GM23248 (cell line): ENCODE results near the gene ZSCAN23. TPM values are rescaled to one million over a fixed set of nuclear protein-coding genes. Genes with fewer than 3 reads are reported as not detected.
A peak's percentile ranks its signal among the peaks of the same experiment; 100 is the strongest.

ENCODE experiments used
- DNase-seq: peaks from one replicate; pipeline ENCODE4 v3.0.0-alpha.2; 2015
- H2AFZ ChIP-seq: fragments of 200-600 bp; sonication (generic); 2 replicates; pipeline ENCODE4 v1.6.1; 2016; ENCODE audit warnings: antibody characterized with exemption
- H3F3A ChIP-seq: fragments of 200-600 bp; sonication (generic); 2 replicates; pipeline ENCODE4 v1.6.1; 2016; ENCODE audit warnings: mild to moderate bottlenecking, antibody characterized with exemption, mixed run types; ENCODE audit not compliant: insufficient read depth
- H3K27ac ChIP-seq: fragments of 200-600 bp; sonication (generic); 2 replicates; pipeline ENCODE4 v1.5.1; 2016; ENCODE audit warnings: mild to moderate bottlenecking
- H3K27me3 ChIP-seq: fragments of 200-600 bp; sonication (generic); replicated peaks from 2 replicates; pipeline ENCODE4 v1.6.1; 2016; ENCODE audit warnings: mild to moderate bottlenecking; ENCODE audit not compliant: insufficient read depth
- H3K36me3 ChIP-seq: fragments of 200-600 bp; sonication (generic); 2 replicates; pipeline ENCODE4 v1.6.1; 2016; ENCODE audit warnings: low read depth, mild to moderate bottlenecking
- H3K4me1 ChIP-seq: fragments of 200-600 bp; sonication (generic); 2 replicates; pipeline ENCODE4 v1.6.1; 2016; ENCODE audit warnings: mild to moderate bottlenecking; ENCODE audit not compliant: insufficient read depth
- H3K4me2 ChIP-seq: fragments of 200-600 bp; sonication (generic); one replicate; pipeline ENCODE4 v1.6.1; 2016; ENCODE audit warnings: mild to moderate bottlenecking; ENCODE audit not compliant: unreplicated experiment
- H3K4me3 ChIP-seq: fragments of 200-600 bp; sonication (generic); 2 replicates; pipeline ENCODE4 v1.5.1; 2016; ENCODE audit warnings: mild to moderate bottlenecking
- H3K79me2 ChIP-seq: fragments of 200-600 bp; sonication (generic); 2 replicates; pipeline ENCODE4 v1.6.1; 2016; ENCODE audit warnings: mild to moderate bottlenecking; ENCODE audit not compliant: insufficient read depth
- H3K9ac ChIP-seq: fragments of 200-600 bp; sonication (generic); 2 replicates; pipeline ENCODE4 v1.6.1; 2016; ENCODE audit warnings: mild to moderate bottlenecking
- H3K9me2 ChIP-seq: fragments of 200-600 bp; sonication (generic); 2 replicates; pipeline ENCODE4 v1.6.1; 2016; ENCODE audit warnings: mixed run types, mild to moderate bottlenecking, moderate library complexity; ENCODE audit not compliant: insufficient read depth
- H3K9me3 ChIP-seq: fragments of 200-600 bp; sonication (generic); one replicate; pipeline ENCODE4 v1.6.1; 2017; ENCODE audit warnings: low read depth
- H4K20me1 ChIP-seq: fragments of 200-600 bp; sonication (generic); 2 replicates; pipeline ENCODE4 v1.6.0; 2016; ENCODE audit not compliant: insufficient read depth
- EZH2 ChIP-seq: fragments of 200-600 bp; sonication (generic); IDR thresholded peaks from 2 replicates; pipeline ENCODE4 v1.6.1; 2018; ENCODE audit warnings: antibody characterized with exemption, mild to moderate bottlenecking; ENCODE audit not compliant: insufficient read depth, poor library complexity, severe bottlenecking
- EZH2phosphoT487 ChIP-seq: fragments of 200-600 bp; sonication (generic); IDR thresholded peaks from 2 replicates; pipeline ENCODE4 v1.6.1; 2018; ENCODE audit warnings: antibody characterized with exemption, moderate library complexity, mild to moderate bottlenecking, low read depth; ENCODE audit not compliant: insufficient read depth
- WGBS, 2 experiments: methylation state at CpG; one replicate each; pipeline ENCODE4 v1.1.6; 2015 to 2017; ENCODE audit warnings: low lambda C conversion rate in 2 of 2, low coverage in 1 of 2; ENCODE audit errors: missing lambda C conversion rate in 2 of 2; 5-methylcytosine and 5-hydroxymethylcytosine counted together
- in situ Hi-C: fragments of 300-500 bp; cut with MboI; formaldehyde crosslinking; loops from 2 replicates; pipeline ENCODE4 v1.15.0; 2020
- polyA plus RNA-seq: library from polyadenylated mRNA; unstranded; fragments of >200 nt; fragmentation: Nextera tagmentation; extraction: Ambion mirVana; gene quantifications from 2 replicates; pipeline ENCODE4 v1.2.1, GENCODE V29; 2016
- total RNA-seq: library from RNA; depleted of rRNA; stranded (reverse); fragments of >200 nt; shearing (Covaris generic); gene quantifications from 2 replicates; pipeline ENCODE4 v1.2.3, GENCODE V29; 2014

ZSCAN23 gene
- total and polyA plus RNA-seq, 2 experiments from 2014 or later = 0.32 to 0.84 TPM

DNA sequence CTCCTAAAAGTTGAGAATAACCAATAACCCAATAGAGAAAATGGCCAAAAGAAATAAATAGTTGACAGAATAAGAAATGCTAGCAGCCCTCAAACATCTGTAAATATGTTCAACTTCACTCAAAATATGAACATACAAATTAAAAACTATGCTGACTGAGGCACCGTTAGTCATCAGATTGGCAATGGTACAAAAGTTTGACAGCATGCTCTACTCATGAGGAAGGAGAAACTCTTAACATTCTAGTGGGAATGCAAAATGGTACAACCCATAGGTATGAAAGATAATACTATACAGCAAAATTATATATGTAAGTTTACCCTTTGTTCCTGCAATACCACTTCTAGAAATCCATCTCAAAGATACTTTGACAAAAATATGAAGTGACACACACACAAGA is 42.1 kb downstream of the ZSCAN23 start:
- Histone ChIP-seq H3K4me2 (no peak overlapping the region), H3K9me3 (no peaks in the 10 kb centered on the region), H2AFZ (no peak overlapping the region), H3K9me2 (no peaks in the 10 kb centered on the region), H3F3A (peaks cover 5% of the 10 kb centered on the region; the same call in 1 of the 2 replicates), H3K9ac (no peak overlapping the region), H3K36me3 (no peaks in the 10 kb centered on the region), H3K4me1 (0 out of 2 replicates have a peak, but pooled peaks cover 3% of the 10 kb centered on the region), H3K27me3 (no peaks in the 10 kb centered on the region), H3K4me3 (no peak overlapping the region), H4K20me1 (no peaks in the 10 kb centered on the region), H3K27ac (no peak overlapping the region), H3K79me2 (peaks cover 30% of the 10 kb centered on the region)
- no peak for TF ChIP-seq EZH2
- no peak for TF ChIP-seq EZH2phosphoT487
- in situ Hi-C loops = no loop called here
- DNase-seq = peak; percentile 41
- 0 to 8% methylated on average over 1 of the region's 1 CpG for WGBS, 2 experiments

DNA sequence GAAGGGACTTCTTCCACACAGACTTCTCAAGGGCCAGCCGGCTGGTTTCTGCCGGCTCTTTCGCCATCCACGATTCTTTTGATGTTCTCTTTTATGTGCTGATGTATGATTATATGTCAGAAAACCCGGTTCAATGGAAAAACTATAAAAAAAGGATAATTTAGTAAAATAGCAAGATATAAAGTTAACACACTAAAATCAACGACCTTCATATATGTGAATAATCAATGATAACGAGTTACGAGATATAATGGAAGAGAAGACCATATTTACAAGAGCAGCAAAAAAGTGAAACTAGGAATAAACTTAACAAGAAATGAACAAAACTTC is 43.2 kb downstream of the ZSCAN23 start:
- TF ChIP-seq EZH2 (no peak), EZH2phosphoT487 (no peak)
- Histone ChIP-seq H3K4me3 (peak overlapping the region; percentile 93), H3K9ac (peak overlapping the region; percentile 86), H3K79me2 (peaks cover 41% of the 10 kb centered on the region), H3F3A (peaks cover 5% of the 10 kb centered on the region; the same call in 1 of the 2 replicates), H3K36me3 (no peaks in the 10 kb centered on the region), H3K4me1 (0 out of 2 replicates have a peak, but pooled peaks cover 3% of the 10 kb centered on the region), H3K27ac (peak overlapping the region; percentile 22), H3K9me3 (no peaks in the 10 kb centered on the region), H3K4me2 (peak overlapping the region; percentile 98), H3K9me2 (no peaks in the 10 kb centered on the region), H2AFZ (peak overlapping the region; percentile 98), H4K20me1 (no peaks in the 10 kb centered on the region), H3K27me3 (no peaks in the 10 kb centered on the region)
- in situ Hi-C loops = no loop called here
- DNase-seq = no peak
- WGBS, 2 experiments = 58 to 61% methylated on average over 8 of the region's 8 CpGs

DNA sequence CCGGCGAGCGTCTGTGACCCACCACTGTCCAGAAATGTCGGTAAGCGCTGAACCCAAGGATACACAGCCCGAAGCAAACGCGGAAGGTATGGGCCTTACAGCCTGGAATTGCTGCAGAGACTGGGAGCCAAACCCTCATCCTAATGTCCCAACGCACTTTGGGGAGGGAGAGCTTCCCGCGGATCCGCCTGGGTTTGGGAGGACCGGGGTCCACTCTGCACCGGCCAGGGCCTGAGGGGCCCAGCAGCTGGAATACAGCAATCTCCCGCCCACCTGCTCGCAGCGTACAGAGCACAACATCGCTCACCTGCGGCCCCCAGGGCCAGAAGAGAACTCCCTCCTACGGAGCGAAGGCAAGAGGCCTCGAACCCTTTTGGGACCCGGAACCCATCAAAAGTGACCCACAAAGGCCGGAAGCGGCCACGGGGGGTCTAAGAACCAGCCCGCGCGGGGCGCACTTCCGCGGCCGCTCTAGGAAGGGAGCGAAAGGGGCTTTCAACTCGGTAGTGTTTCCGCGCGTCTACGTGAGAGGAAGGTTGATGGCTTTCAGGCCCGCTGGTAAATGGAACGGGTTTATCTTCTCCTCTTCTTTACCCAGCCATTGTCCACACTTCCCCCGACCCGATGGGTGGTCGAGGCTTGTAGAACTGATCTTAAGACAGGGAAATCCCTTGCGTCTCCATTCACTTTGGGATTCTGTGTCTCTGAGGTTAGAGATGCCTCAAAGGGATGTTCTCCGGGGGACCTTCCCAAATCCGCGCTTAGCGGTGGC is 43.8 kb downstream of the ZSCAN23 start, which contains the start of gene ZSCAN12:
ZSCAN12 (minus strand) TSS at position 398 of the 772 bp plus-strand sequence. CDS start 1,342 bp downstream, outside the sequence.
- H3K9me3 ChIP-seq = no peaks in the 10 kb centered on the region
- in situ Hi-C loops = no loop called here
- peak; percentile 92 for DNase-seq

DNA sequence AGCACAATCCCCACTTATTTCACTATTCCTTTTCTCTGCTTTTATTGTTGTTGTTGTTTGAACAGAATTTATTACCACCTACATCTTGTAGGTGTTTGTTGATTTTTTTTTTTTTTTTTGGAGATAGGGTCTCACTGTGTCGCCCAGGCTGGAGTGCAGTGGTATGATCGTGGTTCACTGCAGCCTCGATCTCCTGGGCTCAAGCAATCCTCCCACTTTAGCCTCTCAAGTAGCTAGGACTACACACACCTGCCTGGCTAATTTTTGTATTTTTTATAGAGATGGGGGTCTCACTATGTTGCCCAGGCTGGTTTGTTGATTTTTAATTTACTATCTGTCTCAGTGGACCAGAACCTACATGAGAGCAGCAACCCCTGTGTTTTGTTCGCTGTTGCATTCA is 47.4 kb downstream of the ZSCAN23 start:
- Histone ChIP-seq H3K36me3 (peaks cover 14% of the 10 kb centered on the region; the same call in 1 of the 2 replicates), H4K20me1 (no peaks in the 10 kb centered on the region), H2AFZ (no peak overlapping the region), H3K27me3 (no peaks in the 10 kb centered on the region), H3K4me3 (no peak overlapping the region), H3K9me2 (no peaks in the 10 kb centered on the region), H3K4me2 (no peak overlapping the region), H3F3A (peaks cover 4% of the 10 kb centered on the region; the same call in 1 of the 2 replicates), H3K27ac (no peak overlapping the region), H3K9ac (no peak overlapping the region), H3K9me3 (no peaks in the 10 kb centered on the region), H3K79me2 (peaks cover 45% of the 10 kb centered on the region), H3K4me1 (0 out of 2 replicates have a peak, but pooled peaks cover 3% of the 10 kb centered on the region)
- no peak for TF ChIP-seq EZH2phosphoT487
- no peak for TF ChIP-seq EZH2
- in situ Hi-C loops = no loop called here
- 88 to 90% methylated on average over 4 of the region's 4 CpGs for WGBS, 2 experiments
- DNase-seq = no peak

More for the DNA sequence above, 43.8 kb downstream of the ZSCAN23 start, which contains the start of gene ZSCAN12:
- no peaks in the 10 kb centered on the region for H3K9me2 ChIP-seq
- 3% methylated on average over 49 of the region's 49 CpGs for WGBS, 2 experiments
- peak within 1 kb of the TSS; percentile 86 for H3K9ac ChIP-seq
- 0 out of 2 replicates have a peak, but pooled peaks cover 3% of the 10 kb centered on the region for H3K4me1 ChIP-seq
- H3F3A ChIP-seq = peaks cover 5% of the 10 kb centered on the region; the same call in 1 of the 2 replicates
- TF ChIP-seq EZH2 = no peak
- TF ChIP-seq EZH2phosphoT487 = no peak
- peak within 1 kb of the TSS; percentile 22 for H3K27ac ChIP-seq
- no peaks in the 10 kb centered on the region for H3K27me3 ChIP-seq
- H3K79me2 ChIP-seq = peaks cover 45% of the 10 kb centered on the region
- H3K4me3 ChIP-seq = peak within 1 kb of the TSS; percentile 93
- no peaks in the 10 kb centered on the region for H4K20me1 ChIP-seq
- H2AFZ ChIP-seq = peak within 1 kb of the TSS; percentile 98
- no peaks in the 10 kb centered on the region for H3K36me3 ChIP-seq
- peak within 1 kb of the TSS; percentile 98 for H3K4me2 ChIP-seq
